ENCODE measurements around the gene WDR62. TPM values are rescaled to one million over a fixed set of nuclear protein-coding genes. Genes with fewer than 3 reads are reported as not detected.

Gene WDR62
- total RNA-seq, 1 experiment from 2014 or later, result 30.0 TPM

DNA sequence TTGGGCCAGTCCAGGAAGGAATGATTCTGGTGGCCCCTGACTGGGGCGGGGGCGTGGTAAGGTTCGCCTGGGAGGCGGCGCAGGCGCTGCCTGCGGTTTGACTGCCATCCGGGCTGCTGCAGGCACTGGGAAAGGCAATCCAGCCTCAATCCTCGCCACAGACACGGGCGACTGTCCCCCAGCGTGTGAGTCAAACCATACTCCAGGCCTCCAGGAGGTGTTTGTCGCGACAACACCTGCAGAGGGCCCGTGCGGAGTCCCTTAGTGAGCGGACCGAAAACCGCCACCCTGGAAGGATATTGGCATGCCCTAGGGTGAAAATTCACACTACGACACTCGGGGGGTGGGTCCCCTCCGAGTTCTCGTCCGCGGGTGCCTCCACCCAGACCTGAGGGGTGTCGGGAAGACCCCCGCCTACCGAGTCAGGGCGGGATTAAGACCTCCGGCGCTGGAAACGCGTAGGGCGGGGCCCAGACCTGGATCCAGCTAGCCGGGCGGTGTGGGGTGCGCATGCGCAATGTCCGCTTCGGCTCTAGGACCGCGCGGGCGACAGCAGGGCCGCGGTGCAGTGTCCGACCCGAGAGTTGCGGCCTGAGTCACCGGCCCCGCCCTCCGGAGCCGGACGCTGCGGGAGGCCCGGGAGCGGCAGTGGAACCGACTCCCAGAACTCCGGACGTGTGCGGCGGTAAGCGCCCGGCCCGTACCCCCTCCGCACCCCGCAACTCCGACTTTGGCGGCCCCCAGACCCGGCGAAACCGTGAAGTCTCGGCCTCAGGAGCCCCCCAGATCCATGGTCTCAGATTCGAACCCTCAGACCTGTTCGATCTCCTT is 85.0 kb downstream of the WDR62 start, which contains the start of gene CAPNS1:
Gene CAPNS1 (plus strand): TSS at position 594 of the 831 bp plus-strand sequence. CDS start 946 bp downstream, outside the sequence.
- Histone ChIP-seq H4K8ac (replicated peaks; ENCODE audit: insufficient read length, low read depth, low read length) (no peak within 1 kb of the TSS), H3K4me1 (ENCODE audit: insufficient read depth, low read length) (no peaks in the 10 kb centered on the region), H3K9ac (ENCODE audit: extremely low read depth, insufficient read length, low read length) (peak within 1 kb of the TSS; percentile 87), H3K56ac (ENCODE audit: insufficient read length, low read depth, low read length) (no peak within 1 kb of the TSS), H2BK120ac (ENCODE audit: low read depth, low read length, poor library complexity, severe bottlenecking) (no peak within 1 kb of the TSS), H3K4ac (ENCODE audit: low read depth, low read length) (no peak within 1 kb of the TSS), H2AFZ (ENCODE audit: low read length) (no peak within 1 kb of the TSS), H3K27me3 (ENCODE audit: insufficient read depth, low read length) (no peaks in the 10 kb centered on the region), H3K79me1 (ENCODE audit: insufficient read depth, low read depth, low read length, poor library complexity, severe bottlenecking) (no peaks in the 10 kb centered on the region), H3K9me3 (ENCODE audit: control insufficient read depth, low read depth, low read length) (no peaks in the 10 kb centered on the region), H3K27ac (ENCODE audit: insufficient read length, low read depth, low read length) (no peak within 1 kb of the TSS), H4K20me1 (ENCODE audit: control insufficient read depth, insufficient read depth, insufficient read length) (no peaks in the 10 kb centered on the region), H3K79me2 (ENCODE audit: insufficient read depth, low read length) (no peaks in the 10 kb centered on the region), H3T11ph (ENCODE audit: low read length) (no peak within 1 kb of the TSS), H2AK5ac (ENCODE audit: insufficient read length, low read length) (no peak within 1 kb of the TSS), H3K4me2 (ENCODE audit: insufficient read depth, insufficient read length, low read length) (peak within 1 kb of the TSS; percentile 81), H4K5ac (ENCODE audit: insufficient read length, low read depth, low read length) (no peak within 1 kb of the TSS), H3K14ac (ENCODE audit: insufficient read depth, low read length) (peak within 1 kb of the TSS; percentile 83), H3K23me2 (ENCODE audit: insufficient read length, low read depth, low read length, poor library complexity, severe bottlenecking) (peaks cover 4% of the 10 kb centered on the region), H3K18ac (ENCODE audit: insufficient read length, low read depth, low read length) (peak within 1 kb of the TSS; percentile 73), H2BK20ac (ENCODE audit: low read depth, low read length, poor library complexity, severe bottlenecking) (no peak within 1 kb of the TSS), H3K23ac (ENCODE audit: insufficient read length, low read depth, low read length) (no peak within 1 kb of the TSS), H2BK15ac (ENCODE audit: low read depth, low read length) (no peak within 1 kb of the TSS), H4K91ac (ENCODE audit: insufficient read length, low read depth, low read length) (no peak within 1 kb of the TSS), H2BK5ac (ENCODE audit: insufficient read length, low read length) (no peak within 1 kb of the TSS), H2BK12ac (ENCODE audit: insufficient read length, low read depth, low read length) (no peak within 1 kb of the TSS)
- WGBS (ENCODE audit: extremely low coverage, insufficient read length, low lambda C conversion rate), result no CpG with 5 or more reads among the region's 75 CpGs
- H3K4me1 Mint-ChIP-seq, result peaks cover 15 to 21% of the 10 kb centered on the region in 2 experiments
- H3K4me3 Mint-ChIP-seq, result peak within 1 kb of the TSS; percentile 96 to 99
- DNase-seq, result peak; percentile 98
- H3K9me3 Mint-ChIP-seq, result no peaks in the 10 kb centered on the region; a peak in 2 of 5 replicates
- peak; percentile 42; the same call in 2 of the 3 replicates for TF ChIP-seq CTCF (conservative IDR thresholded peaks at IDR 0.05)
- peaks cover 16 to 27% (median 26%) of the 10 kb centered on the region in 3 experiments; a peak in 6 of 7 replicates for H3K36me3 Mint-ChIP-seq (ENCODE audit: insufficient read depth in 1 of 3, low read depth in 3 of 3)
- peak within 1 kb of the TSS; percentile 96 to 99 (median 98) for H3K27ac Mint-ChIP-seq
- H3K27me3 Mint-ChIP-seq (ENCODE audit: low read depth), result peaks cover 2% of the 10 kb centered on the region; the same call in 1 of the 2 replicates

Measured in H9 (cell line).